ENCODE measurements around the gene SRSF8. TPM values are rescaled to one million over a fixed set of nuclear protein-coding genes. Genes with fewer than 3 reads are reported as not detected.

Gene SRSF8
- polyA plus RNA-seq, 1 of the 3 experiments (the other 2 are of a cell fraction) = 25.4 TPM

DNA sequence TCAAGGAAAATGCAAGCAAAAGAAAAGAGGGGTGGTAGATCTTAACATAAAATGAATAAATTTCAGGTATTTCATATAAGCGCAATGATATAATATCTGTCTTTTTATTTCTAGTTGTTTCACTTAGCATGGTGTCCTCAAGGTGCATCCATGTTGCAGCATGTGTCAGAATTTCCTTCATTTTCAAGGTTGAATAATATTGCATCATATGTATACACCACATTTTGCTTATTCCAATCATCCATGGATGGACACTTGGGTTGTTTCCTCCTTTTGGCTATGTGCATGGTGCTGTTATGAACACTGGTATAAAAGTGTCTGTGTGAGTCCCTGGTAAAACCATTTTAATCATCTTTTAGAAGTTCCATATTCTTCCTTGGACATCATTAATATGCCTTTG is 24.5 kb upstream of the SRSF8 start (continued):
- TF ChIP-seq, protein P1, sequence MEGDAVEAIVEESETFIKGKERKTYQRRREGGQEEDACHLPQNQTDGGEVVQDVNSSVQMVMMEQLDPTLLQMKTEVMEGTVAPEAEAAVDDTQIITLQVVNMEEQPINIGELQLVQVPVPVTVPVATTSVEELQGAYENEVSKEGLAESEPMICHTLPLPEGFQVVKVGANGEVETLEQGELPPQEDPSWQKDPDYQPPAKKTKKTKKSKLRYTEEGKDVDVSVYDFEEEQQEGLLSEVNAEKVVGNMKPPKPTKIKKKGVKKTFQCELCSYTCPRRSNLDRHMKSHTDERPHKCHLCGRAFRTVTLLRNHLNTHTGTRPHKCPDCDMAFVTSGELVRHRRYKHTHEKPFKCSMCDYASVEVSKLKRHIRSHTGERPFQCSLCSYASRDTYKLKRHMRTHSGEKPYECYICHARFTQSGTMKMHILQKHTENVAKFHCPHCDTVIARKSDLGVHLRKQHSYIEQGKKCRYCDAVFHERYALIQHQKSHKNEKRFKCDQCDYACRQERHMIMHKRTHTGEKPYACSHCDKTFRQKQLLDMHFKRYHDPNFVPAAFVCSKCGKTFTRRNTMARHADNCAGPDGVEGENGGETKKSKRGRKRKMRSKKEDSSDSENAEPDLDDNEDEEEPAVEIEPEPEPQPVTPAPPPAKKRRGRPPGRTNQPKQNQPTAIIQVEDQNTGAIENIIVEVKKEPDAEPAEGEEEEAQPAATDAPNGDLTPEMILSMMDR (IDR thresholded peaks at IDR 0.05) = no peak
- TF ChIP-seq TCF12 (IDR thresholded peaks at IDR 0.05) (no peak), ELF1 (IDR thresholded peaks at IDR 0.05) (no peak), MXI1 (IDR thresholded peaks at IDR 0.05; ENCODE audit: low read depth, low read length) (no peak), RFX5 (IDR thresholded peaks at IDR 0.05; ENCODE audit: low read length) (no peak), JUND (IDR thresholded peaks at IDR 0.05) (no peak), NRF1 (IDR thresholded peaks at IDR 0.05; ENCODE audit: low read depth, low read length) (no peak), MEF2A (IDR thresholded peaks at IDR 0.05; ENCODE audit: borderline replicate concordance, low read depth) (no peak), RAD21 (IDR thresholded peaks at IDR 0.05; ENCODE audit: low read length) (no peak)
- TF ChIP-seq, protein P2, sequence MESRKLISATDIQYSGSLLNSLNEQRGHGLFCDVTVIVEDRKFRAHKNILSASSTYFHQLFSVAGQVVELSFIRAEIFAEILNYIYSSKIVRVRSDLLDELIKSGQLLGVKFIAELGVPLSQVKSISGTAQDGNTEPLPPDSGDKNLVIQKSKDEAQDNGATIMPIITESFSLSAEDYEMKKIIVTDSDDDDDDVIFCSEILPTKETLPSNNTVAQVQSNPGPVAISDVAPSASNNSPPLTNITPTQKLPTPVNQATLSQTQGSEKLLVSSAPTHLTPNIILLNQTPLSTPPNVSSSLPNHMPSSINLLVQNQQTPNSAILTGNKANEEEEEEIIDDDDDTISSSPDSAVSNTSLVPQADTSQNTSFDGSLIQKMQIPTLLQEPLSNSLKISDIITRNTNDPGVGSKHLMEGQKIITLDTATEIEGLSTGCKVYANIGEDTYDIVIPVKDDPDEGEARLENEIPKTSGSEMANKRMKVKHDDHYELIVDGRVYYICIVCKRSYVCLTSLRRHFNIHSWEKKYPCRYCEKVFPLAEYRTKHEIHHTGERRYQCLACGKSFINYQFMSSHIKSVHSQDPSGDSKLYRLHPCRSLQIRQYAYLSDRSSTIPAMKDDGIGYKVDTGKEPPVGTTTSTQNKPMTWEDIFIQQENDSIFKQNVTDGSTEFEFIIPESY (IDR thresholded peaks at IDR 0.05; ENCODE audit: borderline replicate concordance, low read depth) = no peak
- TF ChIP-seq, protein P3, sequence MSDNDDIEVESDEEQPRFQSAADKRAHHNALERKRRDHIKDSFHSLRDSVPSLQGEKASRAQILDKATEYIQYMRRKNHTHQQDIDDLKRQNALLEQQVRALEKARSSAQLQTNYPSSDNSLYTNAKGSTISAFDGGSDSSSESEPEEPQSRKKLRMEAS (IDR thresholded peaks at IDR 0.05; ENCODE audit: low read depth) = no peak

GRCh38 chr11:95042906-95043305 is 23.8 kb upstream of the SRSF8 start:
- ChIA-PET POLR2A (no interaction called here), CTCF (no interaction called here)
- no CpG with 5 or more reads among the region's 3 CpGs for WGBS (ENCODE audit: low lambda C conversion rate)
- Histone ChIP-seq H3F3A (replicated peaks; ENCODE audit: insufficient read depth) (no peaks in the 10 kb centered on the region), H3K79me2 (ENCODE audit: insufficient read depth) (no peaks in the 10 kb centered on the region), H3K4me3 (ENCODE audit: low read depth in 2 of 2, low read length in 1 of 2) (no peak overlapping the region), H3K9ac (no peak overlapping the region), H3K4me1 (ENCODE audit: control insufficient read depth in 1 of 2, insufficient read depth in 2 of 2, low read depth in 1 of 2, low read length in 1 of 2) (no peaks in the 10 kb centered on the region), H3K27ac (ENCODE audit: low read depth in 2 of 2, low read length in 1 of 2) (no peak overlapping the region), H3K4me2 (no peak overlapping the region), H3K27me3 (ENCODE audit: insufficient read depth) (peaks cover 14% of the 10 kb centered on the region), H4K20me1 (ENCODE audit: insufficient read depth) (no peaks in the 10 kb centered on the region), H2AFZ (ENCODE audit: low read depth) (no peak overlapping the region), H3K36me3 (replicated peaks in 1 of 2; ENCODE audit: control insufficient read depth in 1 of 2, insufficient read depth in 2 of 2, low read length in 1 of 2) (no peaks in the 10 kb centered on the region), H3K9me3 (no peaks in the 10 kb centered on the region), H3K9me2 (no peaks in the 10 kb centered on the region)
- no peak for DNase-seq
- TF ChIP-seq RAD21 (IDR thresholded peaks at IDR 0.05; ENCODE audit: low read length) = no peak
- TF ChIP-seq, protein P2 (IDR thresholded peaks at IDR 0.05; ENCODE audit: borderline replicate concordance, low read depth) = no peak
- no peak for TF ChIP-seq NFIC (IDR thresholded peaks at IDR 0.05; ENCODE audit: borderline replicate concordance)
- TF ChIP-seq RXRA (IDR thresholded peaks at IDR 0.05; ENCODE audit: borderline replicate concordance, low read depth) = no peak
- no peak for TF ChIP-seq USF2 (IDR thresholded peaks at IDR 0.05; ENCODE audit: borderline replicate concordance, low read depth, low read length)
- TF ChIP-seq CHD2 (IDR thresholded peaks at IDR 0.05; ENCODE audit: low read length, partially characterized antibody) = no peak
- TF ChIP-seq, protein P1 (IDR thresholded peaks at IDR 0.05) = no peak
- TF ChIP-seq POLR2AphosphoS5 (IDR thresholded peaks at IDR 0.05; ENCODE audit: low read depth, low read length) = no peak
- TF ChIP-seq TAF1 (IDR thresholded peaks at IDR 0.05; ENCODE audit: borderline replicate concordance, low read depth, low read length) = no peak
- no peak for TF ChIP-seq EZH2phosphoT487 (IDR thresholded peaks at IDR 0.05; ENCODE audit: borderline replicate concordance, low read depth)
- TF ChIP-seq FOXM1 (IDR thresholded peaks at IDR 0.05; ENCODE audit: low read depth) = no peak

Data from SK-N-SH (cell line).